ENCODE results near the gene C2CD4B. TPM values are rescaled to one million over a fixed set of nuclear protein-coding genes. Genes with fewer than 3 reads are reported as not detected.

C2CD4B gene, protein sequence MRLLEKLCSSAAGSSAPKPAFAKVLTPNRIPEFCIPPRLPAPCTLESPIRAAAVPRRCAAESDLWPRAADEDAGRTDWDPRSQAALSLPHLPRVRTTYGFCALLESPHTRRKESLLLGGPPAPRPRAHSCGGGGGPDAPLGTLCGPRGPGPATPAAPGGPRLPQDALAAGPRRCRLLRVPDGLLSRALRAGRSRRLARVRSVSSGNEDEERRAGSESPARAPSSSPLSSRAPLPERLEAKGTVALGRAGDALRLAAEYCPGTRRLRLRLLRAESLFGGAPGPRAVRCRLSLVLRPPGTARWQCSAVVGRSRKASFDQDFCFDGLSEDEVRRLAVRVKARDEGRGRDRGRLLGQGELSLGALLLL
- total RNA-seq (2014; rRNA removed) (not detected in 2 replicates), Bru-seq, nascent RNA (not detected), BruChase-seq, experiment 1, labeled RNA remaining after a 6-hour chase (not detected), BruChase-seq, experiment 2, labeled RNA remaining after a 2-hour chase (not detected)
- long read RNA-seq = 0 reads

DNA sequence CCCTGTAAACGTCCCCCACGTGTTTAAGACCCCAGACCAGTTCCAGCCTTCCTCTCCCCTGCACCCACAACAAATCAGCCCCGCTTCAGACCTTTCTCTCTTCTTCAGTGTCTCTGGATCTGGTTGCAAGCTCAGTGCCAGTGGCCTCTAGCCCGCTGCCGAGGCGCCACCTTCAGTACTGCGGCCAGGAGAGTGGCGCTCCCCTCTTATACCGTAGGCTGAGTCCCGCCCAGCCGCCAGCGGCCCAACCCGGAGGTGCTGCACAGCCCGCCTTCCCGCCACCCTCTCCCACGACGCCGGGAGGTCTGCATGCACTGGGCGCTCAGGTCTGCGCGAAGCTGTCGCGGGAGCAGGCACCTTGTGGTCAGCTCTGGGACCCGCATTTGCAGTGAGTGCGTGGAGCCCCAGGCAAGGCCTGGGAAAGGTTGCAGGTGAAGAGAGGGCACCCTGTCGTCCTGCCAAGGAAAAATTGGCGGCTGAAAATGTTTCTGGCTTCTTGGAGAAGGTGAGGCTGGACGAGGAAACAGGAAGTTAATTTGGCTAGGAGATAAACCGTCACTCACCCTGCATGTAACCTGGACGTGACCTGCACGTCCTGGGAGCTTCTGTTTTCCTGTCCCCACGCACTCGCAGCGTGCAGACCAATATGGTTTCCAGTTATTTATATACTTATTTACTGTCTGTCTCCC, at the start of gene C2CD4B:
TSS of gene C2CD4B (minus strand) at position 182 of the 689 bp plus-strand sequence. CDS start 301 bp downstream, outside the sequence.
- intact Hi-C loops (cut with micrococcal nuclease) = no loop called here
- CTCF ChIA-PET = no interaction called here
- H4K20me1 ChIP-seq (ENCODE audit: low read length) = no peaks in the 10 kb centered on the region
- H3K79me2 ChIP-seq (ENCODE audit: low read length) = no peaks in the 10 kb centered on the region
- TF ChIP-seq, protein P1, sequence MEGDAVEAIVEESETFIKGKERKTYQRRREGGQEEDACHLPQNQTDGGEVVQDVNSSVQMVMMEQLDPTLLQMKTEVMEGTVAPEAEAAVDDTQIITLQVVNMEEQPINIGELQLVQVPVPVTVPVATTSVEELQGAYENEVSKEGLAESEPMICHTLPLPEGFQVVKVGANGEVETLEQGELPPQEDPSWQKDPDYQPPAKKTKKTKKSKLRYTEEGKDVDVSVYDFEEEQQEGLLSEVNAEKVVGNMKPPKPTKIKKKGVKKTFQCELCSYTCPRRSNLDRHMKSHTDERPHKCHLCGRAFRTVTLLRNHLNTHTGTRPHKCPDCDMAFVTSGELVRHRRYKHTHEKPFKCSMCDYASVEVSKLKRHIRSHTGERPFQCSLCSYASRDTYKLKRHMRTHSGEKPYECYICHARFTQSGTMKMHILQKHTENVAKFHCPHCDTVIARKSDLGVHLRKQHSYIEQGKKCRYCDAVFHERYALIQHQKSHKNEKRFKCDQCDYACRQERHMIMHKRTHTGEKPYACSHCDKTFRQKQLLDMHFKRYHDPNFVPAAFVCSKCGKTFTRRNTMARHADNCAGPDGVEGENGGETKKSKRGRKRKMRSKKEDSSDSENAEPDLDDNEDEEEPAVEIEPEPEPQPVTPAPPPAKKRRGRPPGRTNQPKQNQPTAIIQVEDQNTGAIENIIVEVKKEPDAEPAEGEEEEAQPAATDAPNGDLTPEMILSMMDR (conservative IDR thresholded peaks at IDR 0.05; ENCODE audit: low read depth, low read length) = no peak
- no peak for TF ChIP-seq EZH2phosphoT487 (IDR thresholded peaks at IDR 0.05; ENCODE audit: borderline replicate concordance, low read length)
- no peak for TF ChIP-seq EZH2 (IDR thresholded peaks at IDR 0.05; ENCODE audit: low read length, unreplicated experiment)
- no peaks in the 10 kb centered on the region for H3K9me3 ChIP-seq (ENCODE audit: low read length)
- peaks cover 13% of the 10 kb centered on the region for H3K27me3 ChIP-seq (ENCODE audit: low read length)
- H3K4me3 ChIP-seq (ENCODE audit: low read length) = no peak within 1 kb of the TSS
- no peak for DNase-seq
- no peak within 1 kb of the TSS for H3K9ac ChIP-seq (ENCODE audit: low read length)
- H3F3A ChIP-seq (ENCODE audit: low read length, unreplicated experiment) = no peaks in the 10 kb centered on the region
- no peaks in the 10 kb centered on the region for H3K9me2 ChIP-seq (replicated peaks; ENCODE audit: low read length)
- POLR2A ChIA-PET (ENCODE audit: unreplicated experiment) = no interaction called here
- no peak within 1 kb of the TSS for H3K4me2 ChIP-seq (ENCODE audit: low read length)
- ATAC-seq = no peak
- H3K27ac ChIP-seq (ENCODE audit: low read length) = no peak within 1 kb of the TSS
- H2AFZ ChIP-seq (ENCODE audit: low read length) = no peak within 1 kb of the TSS
- no TSS peak for BruUV-seq (replicated peaks)
- H3K36me3 ChIP-seq (ENCODE audit: low read depth, low read length) = no peaks in the 10 kb centered on the region
- H3K4me1 ChIP-seq (ENCODE audit: insufficient read depth, low read length) = no peaks in the 10 kb centered on the region

DNA sequence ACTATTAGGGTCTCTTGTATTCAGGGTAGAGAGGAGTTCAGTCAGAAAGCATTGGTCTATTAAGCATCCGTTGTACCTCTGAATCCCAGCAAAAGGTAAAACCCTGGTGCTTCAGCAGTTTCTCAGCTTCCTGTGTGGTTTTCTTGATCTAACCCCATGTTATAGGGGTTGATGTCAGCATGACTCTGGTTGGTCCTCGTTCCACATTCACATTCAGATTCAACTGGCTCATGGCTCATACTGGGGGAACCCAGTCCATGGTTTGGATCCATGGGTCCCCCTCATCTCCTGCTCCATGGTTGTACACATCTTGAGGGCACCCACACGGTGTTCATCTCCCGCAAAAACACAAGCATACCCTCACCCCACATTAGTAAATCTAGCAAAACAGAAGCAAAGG, 47.7 kb upstream of the C2CD4B start:
- intact Hi-C loops (cut with micrococcal nuclease) = no loop called here
- Histone ChIP-seq H3K79me2 (ENCODE audit: low read length) (no peaks in the 10 kb centered on the region), H3K9ac (ENCODE audit: low read length) (no peak overlapping the region), H3K27me3 (ENCODE audit: low read length) (peaks cover 9% of the 10 kb centered on the region; the same call in 1 of the 2 replicates), H3K4me1 (ENCODE audit: insufficient read depth, low read length) (no peaks in the 10 kb centered on the region), H2AFZ (ENCODE audit: low read length) (no peak overlapping the region), H3K4me3 (ENCODE audit: low read length) (no peak overlapping the region), H3K36me3 (ENCODE audit: low read depth, low read length) (no peaks in the 10 kb centered on the region), H3K9me2 (replicated peaks; ENCODE audit: low read length) (no peaks in the 10 kb centered on the region), H4K20me1 (ENCODE audit: low read length) (no peaks in the 10 kb centered on the region), H3K4me2 (ENCODE audit: low read length) (no peak overlapping the region), H3K27ac (ENCODE audit: low read length) (no peak overlapping the region), H3K9me3 (ENCODE audit: low read length) (0 out of 2 replicates have a peak, but pooled peaks cover 4% of the 10 kb centered on the region), H3F3A (ENCODE audit: low read length, unreplicated experiment) (no peaks in the 10 kb centered on the region)
- ChIA-PET POLR2A (ENCODE audit: unreplicated experiment) (no interaction called here), CTCF (no interaction called here)
- TF ChIP-seq EZH2 (IDR thresholded peaks at IDR 0.05; ENCODE audit: low read length, unreplicated experiment) = no peak
- TF ChIP-seq EZH2phosphoT487 (IDR thresholded peaks at IDR 0.05; ENCODE audit: borderline replicate concordance, low read length) = no peak
- TF ChIP-seq, protein P1 (conservative IDR thresholded peaks at IDR 0.05; ENCODE audit: low read depth, low read length) = no peak
- no TSS peak for BruUV-seq (replicated peaks)
- DNase-seq = no peak
- ATAC-seq = no peak

Measured in PC-3 (cell line).